Ovary (tissue), 9 donors: ENCODE results near the gene MYO3B. TPM values are rescaled to one million over a fixed set of nuclear protein-coding genes. Genes with fewer than 3 reads are reported as not detected.

ENCODE experiments used
- DNase-seq, 5 donors: peaks; one replicate each; pipeline ENCODE4 v3.0.0-alpha.2; 2019 to 2020
- H3K27ac ChIP-seq, 2 donors: fragments of 200-600 bp; one replicate each; pipeline versions ENCODE4 v1.5.1 to v1.8.0; 2019 to 2022
- H3K27me3 ChIP-seq: fragments of 200-600 bp; one replicate; pipeline ENCODE4 v1.8.0; 2022
- H3K36me3 ChIP-seq: fragments of 200-600 bp; sonication (generic); one replicate; pipeline ENCODE4 v1.5.1; 2019
- H3K4me1 ChIP-seq: one replicate; pipeline ENCODE4 v1.8.1; 2013; ENCODE audit warnings: mild to moderate bottlenecking, moderate library complexity; ENCODE audit not compliant: insufficient read depth
- H3K4me3 ChIP-seq: fragments of 200-600 bp; sonication (generic); one replicate; pipeline ENCODE4 v1.5.1; 2017
- H3K9me3 ChIP-seq, 2 donors: fragments of 200-600 bp in 1 of 2; sonication (generic) in 1 of 2; one replicate each; pipeline versions ENCODE4 v1.5.1 to v1.8.1; 2013 to 2019; ENCODE audit warnings: mild to moderate bottlenecking in 1 of 2, moderate library complexity in 1 of 2
- EP300 ChIP-seq: sonication (generic); formaldehyde crosslinking; IDR thresholded peaks from one replicate; pipeline ENCODE4 v1.6.1; 2017; ENCODE audit warnings: antibody characterized with exemption
- POLR2A ChIP-seq: fragments of 450-650 bp; IDR thresholded peaks from one replicate; pipeline ENCODE4 v1.6.1; 2017; ENCODE audit warnings: antibody characterized with exemption, mild to moderate bottlenecking, moderate library complexity
- WGBS, 3 donors: extraction: QIAGEN DNeasy Blood & Tissue Kit in 1 of 3; methylation state at CpG; one replicate each; pipeline versions ENCODE4 v1.1.5 to v1.1.7; 2013 to 2017; 5-methylcytosine and 5-hydroxymethylcytosine counted together
- intact Hi-C, 4 donors: fragments of 100-400 bp; cut with DNase I; formaldehyde crosslinking; loops; one replicate each; pipeline versions ENCODE4 v1.11.0 to v1.15.1; 2022 to 2023
- polyA plus RNA-seq, 2 donors: library from polyadenylated mRNA; stranded (reverse); fragments of 200-250 nt in 1 of 2; fragments of 350-450 nt in 1 of 2; fragmentation: Illumina TruSeq in 1 of 2; extraction: RNeasy Lipid Tissue Mini Kit (QIAGEN cat#74804) in 1 of 2; gene quantifications; one replicate each; pipeline ENCODE4 v1.2.3, GENCODE V29; 2013 to 2014
- total RNA-seq, 7 donors: library from RNA; depleted of rRNA in 2 of 7; stranded (reverse); fragments of >200 nt in 2 of 7; fragmentation: NEBNext Ultra II Directional in 3 of 7; extraction: Animal tissue kit (Norgen Biotek cat#: 25700) in 3 of 7; gene quantifications; one replicate each; pipeline versions ENCODE4 v1.1.0 to v1.2.4, GENCODE V29; 2016 to 2023
- TF ChIP-seq, protein P1 (sequence below), 3 donors: fragments of 450-650 bp in 2 of 3; fragments of 200-600 bp in 1 of 3; IDR thresholded peaks; one replicate each; pipeline versions ENCODE4 v1.5.1 to v1.8.0; 2016 to 2022; ENCODE audit warnings: antibody characterized with exemption in 3 of 3, mild to moderate bottlenecking in 1 of 3
- donor health status: DM: no; HTN: no; CAD: no; lungs with moderate emphysema.
- donor health status: DM: no; HTN: no; CAD: no.
- donor health status: Bipolar disorder and iron deficiency.
- donor health status: DM: yes; HTN: yes; CAD: no.
- donor health status: DM: no; HTN: no; CAD: no.
- donor health status: DM: yes; HTN: yes; CAD: no.

Gene MYO3B
- total and polyA plus RNA-seq, 9 donors, result 0.04 to 1.3 (median 0.12) TPM; not detected in 2

DNA sequence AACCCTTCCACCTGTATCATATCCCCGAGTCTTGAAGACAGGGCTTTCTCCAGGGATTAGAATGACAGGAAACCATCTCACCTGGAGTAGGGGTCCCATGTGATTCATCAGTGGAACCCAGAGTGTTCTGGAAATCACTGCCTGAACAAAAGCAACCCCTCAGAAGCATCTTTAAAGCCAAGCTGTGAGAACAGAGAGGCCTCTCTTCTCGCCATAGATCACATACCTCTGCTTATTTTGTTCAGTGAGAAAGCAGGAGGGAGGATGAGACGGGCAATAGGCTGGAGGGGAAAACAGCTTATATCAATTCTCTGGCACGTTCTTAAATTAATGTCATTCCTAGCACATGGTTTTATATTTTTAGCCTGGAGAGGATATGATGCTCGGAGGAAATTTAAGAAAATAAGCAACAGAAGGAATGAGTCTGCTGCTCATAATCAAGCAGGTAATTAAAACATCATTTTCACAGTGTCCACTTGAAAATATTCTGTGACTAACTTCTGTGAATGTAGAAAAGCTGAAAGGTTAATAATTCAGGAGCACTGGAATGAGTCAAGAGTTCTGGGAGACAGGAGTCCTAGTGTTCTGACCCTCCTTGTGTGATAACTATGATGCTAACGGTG lies 323.6 kb downstream of the MYO3B start:
- intact Hi-C loops, result no loop called here
- H3K4me3 ChIP-seq, result no peak overlapping the region
- H3K27ac ChIP-seq, result no peak overlapping the region
- TF ChIP-seq, protein P1, sequence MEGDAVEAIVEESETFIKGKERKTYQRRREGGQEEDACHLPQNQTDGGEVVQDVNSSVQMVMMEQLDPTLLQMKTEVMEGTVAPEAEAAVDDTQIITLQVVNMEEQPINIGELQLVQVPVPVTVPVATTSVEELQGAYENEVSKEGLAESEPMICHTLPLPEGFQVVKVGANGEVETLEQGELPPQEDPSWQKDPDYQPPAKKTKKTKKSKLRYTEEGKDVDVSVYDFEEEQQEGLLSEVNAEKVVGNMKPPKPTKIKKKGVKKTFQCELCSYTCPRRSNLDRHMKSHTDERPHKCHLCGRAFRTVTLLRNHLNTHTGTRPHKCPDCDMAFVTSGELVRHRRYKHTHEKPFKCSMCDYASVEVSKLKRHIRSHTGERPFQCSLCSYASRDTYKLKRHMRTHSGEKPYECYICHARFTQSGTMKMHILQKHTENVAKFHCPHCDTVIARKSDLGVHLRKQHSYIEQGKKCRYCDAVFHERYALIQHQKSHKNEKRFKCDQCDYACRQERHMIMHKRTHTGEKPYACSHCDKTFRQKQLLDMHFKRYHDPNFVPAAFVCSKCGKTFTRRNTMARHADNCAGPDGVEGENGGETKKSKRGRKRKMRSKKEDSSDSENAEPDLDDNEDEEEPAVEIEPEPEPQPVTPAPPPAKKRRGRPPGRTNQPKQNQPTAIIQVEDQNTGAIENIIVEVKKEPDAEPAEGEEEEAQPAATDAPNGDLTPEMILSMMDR (IDR thresholded peaks at IDR 0.05), result no peak
- TF ChIP-seq EP300, result no peak
- TF ChIP-seq POLR2A, result no peak
- no peaks in the 10 kb centered on the region for H3K36me3 ChIP-seq
- DNase-seq, result no peak
- no peaks in the 10 kb centered on the region for H3K4me1 ChIP-seq
- H3K27me3 ChIP-seq, result no peaks in the 10 kb centered on the region
- WGBS, 3 donors, result 65 to 73% (median 69%) methylated on average over 6 of the region's 6 CpGs
- no peaks in the 10 kb centered on the region for H3K9me3 ChIP-seq

DNA sequence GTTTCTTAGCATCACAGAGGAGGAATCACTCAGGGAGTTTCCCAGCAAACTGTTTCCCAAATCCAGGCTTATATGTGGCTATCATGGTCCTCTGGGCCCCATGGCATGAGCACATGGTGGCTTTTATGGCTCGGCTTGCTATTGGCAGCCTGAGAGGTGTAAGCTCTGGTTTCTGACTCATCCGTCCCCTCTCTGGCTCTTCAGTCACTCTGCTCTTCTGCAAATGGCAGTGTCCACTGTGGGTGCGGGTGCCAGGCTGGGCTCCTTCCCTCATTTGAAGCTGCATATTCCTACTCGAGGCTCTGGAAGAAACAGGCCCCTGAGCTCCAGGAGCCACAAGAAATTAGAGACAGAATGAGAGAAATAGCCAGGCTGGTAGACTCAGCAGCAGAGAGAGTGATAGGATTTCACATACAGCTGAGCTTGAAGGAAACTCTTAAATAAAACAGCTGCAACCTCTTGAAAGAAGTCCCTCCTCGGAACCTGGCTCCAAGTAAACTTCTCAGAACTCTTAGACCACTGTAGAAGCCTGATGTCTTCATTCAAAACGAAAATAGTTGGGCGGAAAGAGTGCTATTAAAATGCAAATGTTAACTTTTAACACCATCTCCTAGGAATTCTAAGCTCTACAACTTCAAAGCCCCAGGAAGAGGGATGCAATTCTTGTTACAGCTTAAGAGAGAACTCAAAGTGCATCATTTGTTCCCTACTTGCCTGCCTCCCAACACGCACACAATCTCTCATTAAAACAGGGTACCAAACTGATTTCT lies 324.6 kb downstream of the MYO3B start:
- TF ChIP-seq, protein P1 (IDR thresholded peaks at IDR 0.05), result no peak
- TF ChIP-seq EP300, result no peak
- no peak for TF ChIP-seq POLR2A
- H3K9me3 ChIP-seq, result no peaks in the 10 kb centered on the region
- no peaks in the 10 kb centered on the region for H3K27me3 ChIP-seq
- H3K4me1 ChIP-seq, result no peaks in the 10 kb centered on the region
- 55 to 63% (median 56%) methylated on average over 8 of the region's 8 CpGs for WGBS, 3 donors
- H3K36me3 ChIP-seq, result no peaks in the 10 kb centered on the region
- H3K27ac ChIP-seq, result no peak overlapping the region
- DNase-seq, result no peak
- intact Hi-C loops, result no loop called here
- H3K4me3 ChIP-seq, result no peak overlapping the region

DNA sequence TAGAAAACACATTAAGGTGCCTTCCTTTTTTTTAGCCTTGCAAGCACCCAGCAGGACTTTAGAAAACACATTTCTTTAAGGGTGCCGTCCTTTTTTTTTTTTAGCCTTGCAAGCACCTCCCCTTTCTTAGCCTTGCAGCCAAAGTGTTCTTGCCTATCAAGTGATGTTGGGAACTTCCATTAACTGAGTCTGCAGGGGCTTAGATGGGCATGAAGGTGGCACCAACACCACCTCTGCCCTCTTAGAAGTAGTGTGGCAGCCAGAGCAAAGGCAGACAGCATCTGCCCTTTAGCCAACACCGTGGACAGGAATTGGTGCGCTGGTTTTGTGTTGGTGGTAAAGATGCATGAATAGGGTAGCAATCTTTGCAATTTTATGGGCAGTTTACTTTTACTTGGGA lies 325.6 kb downstream of the MYO3B start:
- Histone ChIP-seq H3K9me3 (no peaks in the 10 kb centered on the region), H3K27me3 (no peaks in the 10 kb centered on the region), H3K36me3 (no peaks in the 10 kb centered on the region), H3K4me3 (no peak overlapping the region), H3K4me1 (no peaks in the 10 kb centered on the region), H3K27ac (no peak overlapping the region)
- DNase-seq, result no peak
- TF ChIP-seq, protein P1 (IDR thresholded peaks at IDR 0.05), result no peak
- no peak for TF ChIP-seq EP300
- no peak for TF ChIP-seq POLR2A
- intact Hi-C loops, result no loop called here
- 60 to 86% (median 69%) methylated on average over 2 to 3 of the region's 3 CpGs for WGBS, 3 donors

DNA sequence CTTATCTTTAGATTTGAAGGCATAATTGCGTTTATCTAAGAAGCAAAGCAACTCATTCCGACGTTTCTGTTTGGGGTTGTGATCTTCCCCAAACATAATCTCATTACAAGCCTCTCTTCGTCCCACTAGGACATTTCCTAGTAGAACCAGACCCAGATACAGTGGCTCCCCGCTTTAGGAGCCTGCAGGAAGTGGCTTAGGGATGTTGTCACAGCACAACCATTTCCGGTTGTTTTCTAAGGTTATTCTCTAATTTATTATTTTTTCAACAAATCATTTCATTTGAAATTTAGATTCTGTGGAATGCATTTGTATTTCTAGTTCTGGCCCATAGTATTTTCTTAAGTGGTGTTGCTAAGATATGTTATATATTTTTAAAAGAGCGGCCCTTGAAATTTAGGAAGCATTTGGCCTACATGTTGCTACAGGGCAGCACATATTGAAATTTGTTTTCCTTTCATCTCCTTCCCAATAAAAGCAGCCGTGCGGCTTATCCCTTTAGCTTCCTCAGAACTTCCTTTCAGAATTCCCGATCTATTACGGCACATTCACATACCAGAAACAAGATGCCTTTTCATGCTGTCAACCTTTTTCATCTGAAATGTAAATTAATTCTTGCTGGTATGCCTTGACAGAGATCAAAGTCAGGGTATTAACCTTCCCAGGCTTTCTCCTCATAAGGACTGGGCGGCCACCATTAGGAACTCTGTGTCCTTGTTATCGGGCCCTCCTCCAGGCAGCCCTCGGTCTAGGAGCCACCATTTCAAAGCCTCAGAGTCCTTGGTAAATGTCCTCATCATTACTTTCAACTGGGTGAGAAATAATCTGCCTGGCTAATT lies 326.2 kb downstream of the MYO3B start:
- H3K27ac ChIP-seq, result no peak overlapping the region
- TF ChIP-seq, protein P1 (IDR thresholded peaks at IDR 0.05), result no peak
- TF ChIP-seq POLR2A (no peak), EP300 (no peak)
- H3K9me3 ChIP-seq, result no peaks in the 10 kb centered on the region
- no peaks in the 10 kb centered on the region for H3K4me1 ChIP-seq
- WGBS, 3 donors, result 71 to 82% (median 78%) methylated on average over 14 of the region's 14 CpGs
- DNase-seq, result no peak
- H3K4me3 ChIP-seq, result no peak overlapping the region
- H3K36me3 ChIP-seq, result no peaks in the 10 kb centered on the region
- H3K27me3 ChIP-seq, result no peaks in the 10 kb centered on the region
- intact Hi-C loops, result no loop called here
